ENCODE data around the gene RRAD.

Gene RRAD

GRCh38 chr16:66874079-66874775, 51.1 kb downstream of the RRAD start:
- no peak for DNase-seq

- DNase-seq = no peak
These were observed 51.7 kb downstream of the RRAD start for GRCh38 chr16:66873685-66874055.

- DNase-seq = peak; percentile 93
These were observed 52.2 kb downstream of the RRAD start for GRCh38 chr16:66872943-66873684.

GRCh38 chr16:66872559-66872942, 52.8 kb downstream of the RRAD start:
- no peak for DNase-seq

GRCh38 chr16:66871840-66872239, 53.5 kb downstream of the RRAD start:
- DNase-seq = no peak

All from GOT3 (cell line).